Suprapubic skin (tissue), 4 donors: Measurements from ENCODE around the gene NEB.

ENCODE experiments used
- EP300 ChIP-seq: sonication (generic); formaldehyde crosslinking; IDR thresholded peaks from one replicate; pipeline ENCODE4 v1.6.1; 2017; ENCODE audit warnings: antibody characterized with exemption
- POLR2A ChIP-seq, 2 donors: fragments of 450-650 bp; IDR thresholded peaks; one replicate each; pipeline ENCODE4 v1.6.1; 2017; ENCODE audit warnings: antibody characterized with exemption in 2 of 2, mild to moderate bottlenecking in 2 of 2, moderate library complexity in 2 of 2
- POLR2AphosphoS5 ChIP-seq, 3 donors: sonication (generic); formaldehyde crosslinking; IDR thresholded peaks; one replicate each; pipeline ENCODE4 v1.6.1; 2017; ENCODE audit warnings: antibody characterized with exemption in 3 of 3
- TF ChIP-seq, protein P1 (sequence below), 2 donors: fragments of 200-600 bp in 1 of 2; fragments of 450-650 bp in 1 of 2; sonication (generic) in 1 of 2; IDR thresholded peaks; one replicate each; pipeline ENCODE4 v1.5.1; 2016 to 2019; ENCODE audit warnings: antibody characterized with exemption in 2 of 2, mild to moderate bottlenecking in 1 of 2, moderate library complexity in 1 of 2

DNA sequence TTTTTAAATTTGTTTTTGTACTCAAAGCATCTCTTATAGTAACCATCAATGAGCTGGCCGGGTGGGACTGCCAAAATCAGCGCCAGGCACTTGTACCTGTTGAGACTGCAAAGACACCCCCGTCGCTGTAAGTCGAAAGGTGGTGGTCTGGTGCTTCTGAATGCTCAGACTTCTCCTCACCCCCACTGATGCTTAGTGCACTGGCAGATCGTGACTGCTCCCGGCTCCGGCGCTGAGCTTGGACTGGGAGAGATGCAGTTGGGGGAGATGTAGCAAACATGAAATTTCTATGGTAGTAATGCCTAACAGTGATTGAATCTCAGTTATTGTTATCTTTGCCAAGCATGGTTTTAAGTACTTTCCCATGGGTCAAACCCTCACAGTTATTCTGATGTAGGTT lies 244.0 kb downstream of the NEB start:
- no peak for TF ChIP-seq POLR2AphosphoS5 (IDR thresholded peaks at IDR 0.05)
- TF ChIP-seq, protein P1, sequence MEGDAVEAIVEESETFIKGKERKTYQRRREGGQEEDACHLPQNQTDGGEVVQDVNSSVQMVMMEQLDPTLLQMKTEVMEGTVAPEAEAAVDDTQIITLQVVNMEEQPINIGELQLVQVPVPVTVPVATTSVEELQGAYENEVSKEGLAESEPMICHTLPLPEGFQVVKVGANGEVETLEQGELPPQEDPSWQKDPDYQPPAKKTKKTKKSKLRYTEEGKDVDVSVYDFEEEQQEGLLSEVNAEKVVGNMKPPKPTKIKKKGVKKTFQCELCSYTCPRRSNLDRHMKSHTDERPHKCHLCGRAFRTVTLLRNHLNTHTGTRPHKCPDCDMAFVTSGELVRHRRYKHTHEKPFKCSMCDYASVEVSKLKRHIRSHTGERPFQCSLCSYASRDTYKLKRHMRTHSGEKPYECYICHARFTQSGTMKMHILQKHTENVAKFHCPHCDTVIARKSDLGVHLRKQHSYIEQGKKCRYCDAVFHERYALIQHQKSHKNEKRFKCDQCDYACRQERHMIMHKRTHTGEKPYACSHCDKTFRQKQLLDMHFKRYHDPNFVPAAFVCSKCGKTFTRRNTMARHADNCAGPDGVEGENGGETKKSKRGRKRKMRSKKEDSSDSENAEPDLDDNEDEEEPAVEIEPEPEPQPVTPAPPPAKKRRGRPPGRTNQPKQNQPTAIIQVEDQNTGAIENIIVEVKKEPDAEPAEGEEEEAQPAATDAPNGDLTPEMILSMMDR (IDR thresholded peaks at IDR 0.05): no peak
- no peak for TF ChIP-seq POLR2A (IDR thresholded peaks at IDR 0.05)
- TF ChIP-seq EP300: no peak
